Measurements from ENCODE around the gene CD4.
A peak's percentile ranks its signal among the peaks of the same experiment; 100 is the strongest.

CD4 gene

GRCh38 chr12:6827437-6827911 is 38.1 kb downstream of the CD4 start:
- peaks cover 5 to 33% of the 10 kb centered on the region in 2 donors for H3K4me1 ChIP-seq (ENCODE audit: control insufficient read depth in 1 of 2, insufficient read depth in 2 of 2, low read length in 2 of 2)
- H3K27me3 ChIP-seq (ENCODE audit: control insufficient read depth in 1 of 2, insufficient read depth in 2 of 2, low read length in 2 of 2), result peaks cover 19 to 25% of the 10 kb centered on the region in 2 donors
- peaks cover 0 to 4% of the 10 kb centered on the region in 2 donors for H3K36me3 ChIP-seq (ENCODE audit: control insufficient read depth in 1 of 2, insufficient read depth in 2 of 2, low read length in 2 of 2)
- H3K9ac ChIP-seq (ENCODE audit: low read depth in 1 of 2, low read length in 2 of 2), result no peak overlapping the region
- no peak overlapping the region for H3K27ac ChIP-seq (ENCODE audit: low read depth, low read length)
- no peak overlapping the region for H3K4me3 ChIP-seq (ENCODE audit: low read depth in 1 of 2, low read length in 2 of 2)
- H3K9me3 ChIP-seq (ENCODE audit: control insufficient read depth in 1 of 2, low read length in 2 of 2), result no peaks in the 10 kb centered on the region

GRCh38 chr12:6827982-6828780 is 38.9 kb downstream of the CD4 start, which contains the start of gene P3H3:
Gene P3H3, plus strand, starts transcription at chr12:6828407. Its CDS starts 34 bp downstream, at chr12:6828441.
- Histone ChIP-seq H3K27ac (ENCODE audit: low read depth, low read length) (no peak within 1 kb of the TSS), H3K4me1 (ENCODE audit: control insufficient read depth in 1 of 2, insufficient read depth in 2 of 2, low read length in 2 of 2) (peaks cover 5 to 33% of the 10 kb centered on the region in 2 donors), H3K9ac (ENCODE audit: low read depth in 1 of 2, low read length in 2 of 2) (peak within 1 kb of the TSS; percentile 67 to 84), H3K4me3 (ENCODE audit: low read depth in 1 of 2, low read length in 2 of 2) (peak within 1 kb of the TSS; percentile 83 to 86), H3K9me3 (ENCODE audit: control insufficient read depth in 1 of 2, low read length in 2 of 2) (no peaks in the 10 kb centered on the region), H3K27me3 (ENCODE audit: control insufficient read depth in 1 of 2, insufficient read depth in 2 of 2, low read length in 2 of 2) (peaks cover 14 to 18% of the 10 kb centered on the region in 2 donors), H3K36me3 (ENCODE audit: control insufficient read depth in 1 of 2, insufficient read depth in 2 of 2, low read length in 2 of 2) (peaks cover 0 to 4% of the 10 kb centered on the region in 2 donors)

- Histone ChIP-seq H3K27me3 (ENCODE audit: control insufficient read depth in 1 of 2, insufficient read depth in 2 of 2, low read length in 2 of 2) (peaks cover 6 to 13% of the 10 kb centered on the region in 2 donors), H3K4me3 (ENCODE audit: low read depth in 1 of 2, low read length in 2 of 2) (peak overlapping the region; percentile 83 to 86), H3K27ac (ENCODE audit: low read depth, low read length) (no peak overlapping the region), H3K9ac (ENCODE audit: low read depth in 1 of 2, low read length in 2 of 2) (peak overlapping the region; percentile 67 to 84), H3K4me1 (ENCODE audit: control insufficient read depth in 1 of 2, insufficient read depth in 2 of 2, low read length in 2 of 2) (peaks cover 5 to 33% of the 10 kb centered on the region in 2 donors), H3K9me3 (ENCODE audit: control insufficient read depth in 1 of 2, low read length in 2 of 2) (no peaks in the 10 kb centered on the region), H3K36me3 (ENCODE audit: control insufficient read depth in 1 of 2, insufficient read depth in 2 of 2, low read length in 2 of 2) (peaks cover 0 to 8% of the 10 kb centered on the region in 2 donors)
These were observed 39.6 kb downstream of the CD4 start for GRCh38 chr12:6828781-6829535.

- peaks cover 5 to 33% of the 10 kb centered on the region in 2 donors for H3K4me1 ChIP-seq (ENCODE audit: control insufficient read depth in 1 of 2, insufficient read depth in 2 of 2, low read length in 2 of 2)
These were observed 40.4 kb downstream of the CD4 start for GRCh38 chr12:6829536-6830220.

GRCh38 chr12:6830286-6830890 is 41.1 kb downstream of the CD4 start:
- H3K9me3 ChIP-seq (ENCODE audit: control insufficient read depth in 1 of 2, low read length in 2 of 2), result no peaks in the 10 kb centered on the region
- no peak overlapping the region for H3K9ac ChIP-seq (ENCODE audit: low read depth in 1 of 2, low read length in 2 of 2)
- H3K27me3 ChIP-seq (ENCODE audit: control insufficient read depth in 1 of 2, insufficient read depth in 2 of 2, low read length in 2 of 2), result peaks cover 0 to 3% of the 10 kb centered on the region in 2 donors
- H3K27ac ChIP-seq (ENCODE audit: low read depth, low read length), result no peak overlapping the region
- H3K4me1 ChIP-seq (ENCODE audit: control insufficient read depth in 1 of 2, insufficient read depth in 2 of 2, low read length in 2 of 2), result peaks cover 5 to 28% of the 10 kb centered on the region in 2 donors
- H3K36me3 ChIP-seq (ENCODE audit: control insufficient read depth in 1 of 2, insufficient read depth in 2 of 2, low read length in 2 of 2), result peaks cover 0 to 13% of the 10 kb centered on the region in 2 donors
- H3K4me3 ChIP-seq (ENCODE audit: low read depth in 1 of 2, low read length in 2 of 2), result peak overlapping the region in 1 of 2 donors; percentile 86

More at GRCh38 chr12:6829536-6830220, 40.4 kb downstream of the CD4 start:
- Histone ChIP-seq H3K27me3 (ENCODE audit: control insufficient read depth in 1 of 2, insufficient read depth in 2 of 2, low read length in 2 of 2) (peaks cover 3 to 6% of the 10 kb centered on the region in 2 donors), H3K36me3 (ENCODE audit: control insufficient read depth in 1 of 2, insufficient read depth in 2 of 2, low read length in 2 of 2) (peaks cover 0 to 13% of the 10 kb centered on the region in 2 donors), H3K27ac (ENCODE audit: low read depth, low read length) (no peak overlapping the region), H3K4me3 (ENCODE audit: low read depth in 1 of 2, low read length in 2 of 2) (peak overlapping the region; percentile 83 to 86), H3K9ac (ENCODE audit: low read depth in 1 of 2, low read length in 2 of 2) (peak overlapping the region; percentile 67 to 84), H3K9me3 (ENCODE audit: control insufficient read depth in 1 of 2, low read length in 2 of 2) (no peaks in the 10 kb centered on the region)

- H3K4me3 ChIP-seq (ENCODE audit: low read depth in 1 of 2, low read length in 2 of 2), result no peak overlapping the region
These were observed 41.7 kb downstream of the CD4 start for GRCh38 chr12:6830999-6831398.

GRCh38 chr12:6831450-6831995 is 42.2 kb downstream of the CD4 start:
- H3K4me3 ChIP-seq (ENCODE audit: low read depth in 1 of 2, low read length in 2 of 2), result no peak overlapping the region
- no peaks in the 10 kb centered on the region for H3K9me3 ChIP-seq (ENCODE audit: control insufficient read depth in 1 of 2, low read length in 2 of 2)
- peaks cover 0 to 13% of the 10 kb centered on the region in 2 donors for H3K36me3 ChIP-seq (ENCODE audit: control insufficient read depth in 1 of 2, insufficient read depth in 2 of 2, low read length in 2 of 2)
- H3K27ac ChIP-seq (ENCODE audit: low read depth, low read length), result no peak overlapping the region
- H3K4me1 ChIP-seq (ENCODE audit: control insufficient read depth in 1 of 2, insufficient read depth in 2 of 2, low read length in 2 of 2), result peaks cover 5 to 27% of the 10 kb centered on the region in 2 donors
- peaks cover 0 to 3% of the 10 kb centered on the region in 2 donors for H3K27me3 ChIP-seq (ENCODE audit: control insufficient read depth in 1 of 2, insufficient read depth in 2 of 2, low read length in 2 of 2)
- no peak overlapping the region for H3K9ac ChIP-seq (ENCODE audit: low read depth in 1 of 2, low read length in 2 of 2)

More at GRCh38 chr12:6830999-6831398, 41.7 kb downstream of the CD4 start:
- Histone ChIP-seq H3K4me1 (ENCODE audit: control insufficient read depth in 1 of 2, insufficient read depth in 2 of 2, low read length in 2 of 2) (peaks cover 5 to 27% of the 10 kb centered on the region in 2 donors), H3K27me3 (ENCODE audit: control insufficient read depth in 1 of 2, insufficient read depth in 2 of 2, low read length in 2 of 2) (peaks cover 0 to 3% of the 10 kb centered on the region in 2 donors), H3K9me3 (ENCODE audit: control insufficient read depth in 1 of 2, low read length in 2 of 2) (no peaks in the 10 kb centered on the region), H3K9ac (ENCODE audit: low read depth in 1 of 2, low read length in 2 of 2) (no peak overlapping the region), H3K27ac (ENCODE audit: low read depth, low read length) (no peak overlapping the region), H3K36me3 (ENCODE audit: control insufficient read depth in 1 of 2, insufficient read depth in 2 of 2, low read length in 2 of 2) (peaks cover 0 to 13% of the 10 kb centered on the region in 2 donors)

GRCh38 chr12:6832125-6832524 is 42.8 kb downstream of the CD4 start:
- peaks cover 0 to 3% of the 10 kb centered on the region in 2 donors for H3K27me3 ChIP-seq (ENCODE audit: control insufficient read depth in 1 of 2, insufficient read depth in 2 of 2, low read length in 2 of 2)

More at GRCh38 chr12:6832125-6832524, 42.8 kb downstream of the CD4 start:
- Histone ChIP-seq H3K9me3 (ENCODE audit: control insufficient read depth in 1 of 2, low read length in 2 of 2) (no peaks in the 10 kb centered on the region), H3K36me3 (ENCODE audit: control insufficient read depth in 1 of 2, insufficient read depth in 2 of 2, low read length in 2 of 2) (peaks cover 0 to 13% of the 10 kb centered on the region in 2 donors), H3K9ac (ENCODE audit: low read depth in 1 of 2, low read length in 2 of 2) (no peak overlapping the region), H3K27ac (ENCODE audit: low read depth, low read length) (no peak overlapping the region), H3K4me3 (ENCODE audit: low read depth in 1 of 2, low read length in 2 of 2) (no peak overlapping the region), H3K4me1 (ENCODE audit: control insufficient read depth in 1 of 2, insufficient read depth in 2 of 2, low read length in 2 of 2) (peaks cover 5 to 24% of the 10 kb centered on the region in 2 donors)

Measured in duodenal mucosa (tissue), 2 donors.